ENCODE results near the gene PDE10A.
"Not testable (repeated sequence)": the region's sequence is repeated elsewhere in the genome, so short reads cannot be mapped to it uniquely, and the experiment has no call there.

Gene PDE10A

GRCh38 chr6:165618891-165619290, 44.1 kb downstream of the PDE10A start:
- not testable (repeated sequence) for DNase-seq

- DNase-seq: no peak
Measured at GRCh38 chr6:165618241-165618640, 44.8 kb downstream of the PDE10A start.

GRCh38 chr6:165617528-165617927, 45.5 kb downstream of the PDE10A start:
- no peak for DNase-seq

- no peak for DNase-seq
Measured at GRCh38 chr6:165616116-165616515, 46.9 kb downstream of the PDE10A start.

- DNase-seq: no peak
Measured at GRCh38 chr6:165615636-165616035, 47.4 kb downstream of the PDE10A start.

GRCh38 chr6:165611294-165611693, 51.7 kb downstream of the PDE10A start:
- DNase-seq: no peak

GRCh38 chr6:165608577-165608976, 54.5 kb downstream of the PDE10A start:
- not testable (repeated sequence) for DNase-seq

GRCh38 chr6:165606740-165607008, 56.4 kb downstream of the PDE10A start:
- no peak for DNase-seq

GRCh38 chr6:165605901-165606739, 56.9 kb downstream of the PDE10A start:
- no peak for DNase-seq

GRCh38 chr6:165605182-165605875, 57.7 kb downstream of the PDE10A start:
- DNase-seq: no peak

GRCh38 chr6:165602291-165602690, 60.8 kb downstream of the PDE10A start:
- no peak for DNase-seq

- DNase-seq: no peak
Measured at GRCh38 chr6:165600606-165601005, 62.4 kb downstream of the PDE10A start.

GRCh38 chr6:165599596-165600487, 63.2 kb downstream of the PDE10A start:
- DNase-seq: no peak

- no peak for DNase-seq
Measured at GRCh38 chr6:165599121-165599520, 63.9 kb downstream of the PDE10A start.

- DNase-seq: no peak
Measured at GRCh38 chr6:165597821-165598220, 65.2 kb downstream of the PDE10A start.

- no peak for DNase-seq
Measured at GRCh38 chr6:165594584-165595333, 68.3 kb downstream of the PDE10A start.

GRCh38 chr6:165592947-165593346, 70.1 kb downstream of the PDE10A start:
- not testable (repeated sequence) for DNase-seq

- DNase-seq: no peak
Measured at GRCh38 chr6:165588515-165588914, 74.5 kb downstream of the PDE10A start.

GRCh38 chr6:165587206-165587605, 75.8 kb downstream of the PDE10A start:
- no peak for DNase-seq

GRCh38 chr6:165586706-165587105, 76.3 kb downstream of the PDE10A start:
- DNase-seq: no peak

- DNase-seq: no peak
Measured at GRCh38 chr6:165585060-165585459, 78.0 kb downstream of the PDE10A start.

- no peak for DNase-seq
Measured at GRCh38 chr6:165584541-165584940, 78.5 kb downstream of the PDE10A start.

- no peak for DNase-seq
Measured at GRCh38 chr6:165581678-165582077, 81.4 kb downstream of the PDE10A start.

Data from NCI-H1436 (cell line).